Gastrocnemius medialis (tissue), 4 donors: ENCODE data around the gene DEFB128. TPM values are rescaled to one million over a fixed set of nuclear protein-coding genes. Genes with fewer than 3 reads are reported as not detected.
A peak's percentile ranks its signal among the peaks of the same experiment; 100 is the strongest.
"Not testable (repeated sequence)": the region's sequence is repeated elsewhere in the genome, so short reads cannot be mapped to it uniquely, and the experiment has no call there.

Experiments used
- ATAC-seq, 2 donors: fragments of 150-250 bp; one replicate each; pipeline ENCODE4 v1.9.1; 2016
- DNase-seq, 2 donors: peaks; one replicate each; pipeline ENCODE4 v3.0.0-alpha.2; 2019
- H3K27ac ChIP-seq, 4 donors: fragments of 200-600 bp; sonication (generic); 1 replicate in 1 of 4; 2 replicates in 3 of 4; pipeline ENCODE4 v1.5.1; 2016 to 2018; ENCODE audit warnings: mild to moderate bottlenecking in 2 of 4, moderate library complexity in 1 of 4
- H3K27me3 ChIP-seq, 3 donors: fragments of 200-600 bp; sonication (generic) in 2 of 3; 1 replicate in 1 of 3; 2 replicates in 2 of 3; pipeline versions ENCODE4 v1.5.1 to v1.6.0; 2016 to 2019; ENCODE audit warnings: mild to moderate bottlenecking in 1 of 3, moderate library complexity in 1 of 3
- H3K36me3 ChIP-seq, 2 donors: fragments of 200-600 bp; sonication (generic) in 1 of 2; one replicate each; pipeline ENCODE4 v1.5.1; 2017 to 2018
- H3K4me1 ChIP-seq, 2 donors: fragments of 200-600 bp; sonication (generic) in 1 of 2; one replicate each; pipeline ENCODE4 v1.5.1; 2016 to 2017; ENCODE audit warnings: mild to moderate bottlenecking in 2 of 2
- H3K4me3 ChIP-seq, 4 donors: fragments of 200-600 bp; sonication (generic) in 3 of 4; 1 replicate in 1 of 4; 2 replicates in 3 of 4; pipeline ENCODE4 v1.5.1; 2016 to 2019; ENCODE audit warnings: mild to moderate bottlenecking in 2 of 4
- H3K9me3 ChIP-seq, 3 donors: fragments of 200-600 bp; sonication (generic) in 2 of 3; 1 replicate in 1 of 3; 2 replicates in 2 of 3; pipeline ENCODE4 v1.5.1; 2016 to 2019
- POLR2A ChIP-seq, 2 donors: fragments of 450-650 bp; IDR thresholded peaks; one replicate each; pipeline ENCODE4 v1.6.1; 2017; ENCODE audit warnings: antibody characterized with exemption in 2 of 2, mild to moderate bottlenecking in 2 of 2, moderate library complexity in 2 of 2
- in situ Hi-C, 4 donors: fragments of 200-750 bp; cut with MboI; loops; one replicate each; pipeline versions ENCODE4 v1.15.0 to v1.8.0; 2017; ENCODE audit warnings: low sequenced_read_pairs in 4 of 4
- intact Hi-C: fragments of 100-400 bp; cut with DNase I; formaldehyde crosslinking; loops from one replicate; pipeline ENCODE4 v1.15.1; 2023; ENCODE audit warnings: low total_unique reads
- total RNA-seq, 4 donors: library from RNA; depleted of rRNA; stranded (reverse); fragments of >200 nt; gene quantifications; one replicate each; pipeline versions ENCODE4 v1.1.0 to v1.2.3, GENCODE V29; 2016
- TF ChIP-seq, protein P1 (sequence below), 5 experiments: fragments of 450-650 bp in 3 of 5; fragments of 200-600 bp in 2 of 5; sonication (generic) in 2 of 5; IDR thresholded peaks in 4 of 5; conservative IDR thresholded peaks in 1 of 5; 1 replicate in 4 of 5; 2 replicates in 1 of 5; pipeline ENCODE4 v1.5.1; 2016 to 2019; ENCODE audit warnings: antibody characterized with exemption in 5 of 5, mild to moderate bottlenecking in 3 of 5, moderate library complexity in 3 of 5

The DEFB128 gene
- total RNA-seq, 4 donors from 2014 or later, result not detected

DNA sequence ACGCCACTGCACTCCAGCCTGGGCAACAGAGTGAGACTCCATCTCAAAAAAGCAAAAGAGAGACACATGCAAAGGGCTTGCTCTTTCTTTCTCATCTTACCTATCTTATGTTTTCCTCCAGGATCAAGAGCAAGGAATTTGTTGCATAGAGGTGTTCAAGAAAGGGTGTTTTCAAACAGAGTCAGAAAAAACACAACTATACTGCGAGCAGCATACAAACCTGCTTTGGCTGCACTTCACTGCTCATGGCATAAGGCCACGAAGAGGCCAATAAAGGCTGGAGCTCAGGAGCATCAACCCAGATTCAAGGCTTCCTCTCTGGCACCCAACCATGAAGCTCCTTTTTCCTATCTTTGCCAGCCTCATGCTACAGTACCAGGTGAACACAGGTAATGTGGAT lies 37.4 kb upstream of the DEFB128 start, which contains the start of gene DEFB129:
TSS of gene DEFB129 (plus strand) at position 301 of the 400 bp plus-strand sequence. CDS start at position 332, 31 bp downstream.
- Histone ChIP-seq H3K4me3 (no peak within 1 kb of the TSS), H3K27me3 (no peaks in the 10 kb centered on the region), H3K4me1 (no peaks in the 10 kb centered on the region), H3K27ac (no peak within 1 kb of the TSS), H3K9me3 (no peaks in the 10 kb centered on the region), H3K36me3 (no peaks in the 10 kb centered on the region)
- in situ Hi-C loops, result no loop called here
- no peak for TF ChIP-seq POLR2A (IDR thresholded peaks at IDR 0.05)
- TF ChIP-seq, protein P1, sequence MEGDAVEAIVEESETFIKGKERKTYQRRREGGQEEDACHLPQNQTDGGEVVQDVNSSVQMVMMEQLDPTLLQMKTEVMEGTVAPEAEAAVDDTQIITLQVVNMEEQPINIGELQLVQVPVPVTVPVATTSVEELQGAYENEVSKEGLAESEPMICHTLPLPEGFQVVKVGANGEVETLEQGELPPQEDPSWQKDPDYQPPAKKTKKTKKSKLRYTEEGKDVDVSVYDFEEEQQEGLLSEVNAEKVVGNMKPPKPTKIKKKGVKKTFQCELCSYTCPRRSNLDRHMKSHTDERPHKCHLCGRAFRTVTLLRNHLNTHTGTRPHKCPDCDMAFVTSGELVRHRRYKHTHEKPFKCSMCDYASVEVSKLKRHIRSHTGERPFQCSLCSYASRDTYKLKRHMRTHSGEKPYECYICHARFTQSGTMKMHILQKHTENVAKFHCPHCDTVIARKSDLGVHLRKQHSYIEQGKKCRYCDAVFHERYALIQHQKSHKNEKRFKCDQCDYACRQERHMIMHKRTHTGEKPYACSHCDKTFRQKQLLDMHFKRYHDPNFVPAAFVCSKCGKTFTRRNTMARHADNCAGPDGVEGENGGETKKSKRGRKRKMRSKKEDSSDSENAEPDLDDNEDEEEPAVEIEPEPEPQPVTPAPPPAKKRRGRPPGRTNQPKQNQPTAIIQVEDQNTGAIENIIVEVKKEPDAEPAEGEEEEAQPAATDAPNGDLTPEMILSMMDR (IDR thresholded peaks at IDR 0.05 in 4 of 5, conservative IDR thresholded peaks at IDR 0.05 in 1 of 5), result no peak
- intact Hi-C loops, result no loop called here
- DNase-seq, result no peak
- ATAC-seq, result no peak

DNA sequence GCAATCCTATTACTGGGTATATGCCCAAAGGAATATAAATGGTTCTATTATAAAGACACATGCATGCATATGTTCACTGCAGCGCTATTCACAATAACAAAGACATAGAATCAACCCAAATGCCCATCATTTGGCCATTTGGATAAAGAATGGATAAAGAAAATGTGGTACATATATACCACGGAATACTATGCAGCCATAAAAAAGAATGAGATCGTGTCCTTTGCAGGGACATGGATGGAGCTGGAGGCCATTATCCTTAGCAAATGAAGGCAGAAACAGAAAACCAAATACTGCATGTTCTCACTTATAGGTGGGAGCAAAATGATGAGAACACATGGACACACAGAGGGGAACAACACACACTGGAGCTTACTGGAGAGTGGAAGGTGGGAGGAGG lies 36.4 kb upstream of the DEFB128 start:
- in situ Hi-C loops, DNase-seq, H3K36me3 ChIP-seq, H3K27ac ChIP-seq, intact Hi-C loops, H3K9me3 ChIP-seq, ATAC-seq, H3K4me3 ChIP-seq, H3K4me1 ChIP-seq, H3K27me3 ChIP-seq: not testable (repeated sequence)

DNA sequence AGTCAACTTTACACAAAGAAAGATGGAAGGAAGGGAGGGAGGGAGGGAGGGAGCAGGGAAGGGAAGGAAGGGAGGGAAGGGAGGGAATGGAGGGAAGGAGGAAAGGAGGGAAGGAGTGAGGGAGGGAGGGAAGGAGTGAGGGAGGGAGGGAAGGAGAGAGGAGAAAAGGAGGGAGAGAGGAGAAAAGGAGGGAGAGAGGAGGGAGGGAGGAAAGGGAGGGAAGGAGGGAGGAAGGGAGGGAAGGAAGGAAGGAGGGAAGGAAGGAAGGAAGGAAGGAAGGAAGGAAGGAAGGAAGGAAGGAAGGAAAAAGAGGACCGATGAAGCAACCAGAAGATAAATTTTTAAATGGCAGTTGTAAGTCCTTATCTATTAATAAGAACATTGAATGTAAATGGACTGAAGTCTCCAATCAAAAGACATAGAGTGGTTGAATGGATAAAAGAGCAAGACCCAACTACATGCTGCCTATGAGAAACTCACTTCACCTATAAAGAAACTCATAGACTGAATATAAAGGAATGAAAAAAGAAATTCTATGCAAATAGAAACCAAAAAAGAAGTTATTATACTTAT lies 31.8 kb upstream of the DEFB128 start:
- peaks cover 0 to 4% (median 0%) of the 10 kb centered on the region in 3 donors for H3K27me3 ChIP-seq
- in situ Hi-C loops, result no loop called here
- TF ChIP-seq, protein P1 (IDR thresholded peaks at IDR 0.05 in 4 of 5, conservative IDR thresholded peaks at IDR 0.05 in 1 of 5), result no peak
- TF ChIP-seq POLR2A (IDR thresholded peaks at IDR 0.05), result no peak
- no peaks in the 10 kb centered on the region for H3K9me3 ChIP-seq
- H3K4me1 ChIP-seq, result no peaks in the 10 kb centered on the region
- no peaks in the 10 kb centered on the region for H3K36me3 ChIP-seq
- intact Hi-C loops, result no loop called here
- no peak overlapping the region for H3K27ac ChIP-seq
- DNase-seq (no peak), ATAC-seq (no peak)
- no peak overlapping the region for H3K4me3 ChIP-seq

DNA sequence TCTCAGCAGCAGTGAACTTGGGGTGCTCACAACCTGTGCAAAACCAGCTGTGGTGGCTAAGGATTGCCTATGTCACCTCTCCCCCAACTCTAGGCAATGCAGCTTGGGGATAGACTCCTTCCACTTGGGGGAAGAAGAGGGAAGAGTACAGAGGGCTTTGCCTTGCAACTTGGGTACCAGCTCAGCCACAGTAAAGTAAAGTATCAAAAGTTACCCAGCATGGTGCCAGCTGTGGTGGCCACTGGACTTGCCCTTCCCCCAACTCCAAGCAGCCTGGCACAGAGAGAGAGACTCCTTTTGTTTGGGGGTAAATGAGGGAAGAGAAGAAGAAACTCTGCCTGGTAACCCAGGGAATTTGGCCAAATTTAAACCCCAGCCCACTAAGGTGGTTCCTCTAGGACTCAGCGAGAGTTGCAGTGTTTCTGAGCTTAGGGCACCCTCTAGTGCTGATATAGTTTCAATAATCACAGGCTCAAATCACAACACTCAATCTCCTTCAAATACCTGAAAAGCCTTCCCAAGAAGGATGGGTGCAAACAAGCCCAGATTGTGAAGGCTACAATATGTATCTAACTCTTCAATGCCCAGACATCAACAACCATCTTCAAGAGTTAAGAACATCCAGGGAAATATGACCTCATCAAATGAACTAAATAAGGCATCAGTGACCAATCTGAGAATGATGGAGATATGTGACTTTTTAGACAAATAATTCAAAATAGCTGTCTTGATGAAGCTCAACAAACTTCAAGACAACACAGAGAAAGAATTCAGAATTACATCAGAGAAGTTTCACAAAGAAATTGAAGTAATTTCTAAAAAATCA lies 30.0 kb upstream of the DEFB128 start:
- ATAC-seq, result no peak
- H3K9me3 ChIP-seq, result no peaks in the 10 kb centered on the region
- intact Hi-C loops, result no loop called here
- H3K27ac ChIP-seq, result no peak overlapping the region
- in situ Hi-C loops, result no loop called here
- DNase-seq, result no peak
- no peaks in the 10 kb centered on the region for H3K4me1 ChIP-seq
- peaks cover 0 to 4% (median 0%) of the 10 kb centered on the region in 3 donors for H3K27me3 ChIP-seq
- no peak overlapping the region for H3K4me3 ChIP-seq
- TF ChIP-seq POLR2A (IDR thresholded peaks at IDR 0.05), result no peak
- TF ChIP-seq, protein P1 (IDR thresholded peaks at IDR 0.05 in 4 of 5, conservative IDR thresholded peaks at IDR 0.05 in 1 of 5), result no peak
- no peaks in the 10 kb centered on the region for H3K36me3 ChIP-seq

DNA sequence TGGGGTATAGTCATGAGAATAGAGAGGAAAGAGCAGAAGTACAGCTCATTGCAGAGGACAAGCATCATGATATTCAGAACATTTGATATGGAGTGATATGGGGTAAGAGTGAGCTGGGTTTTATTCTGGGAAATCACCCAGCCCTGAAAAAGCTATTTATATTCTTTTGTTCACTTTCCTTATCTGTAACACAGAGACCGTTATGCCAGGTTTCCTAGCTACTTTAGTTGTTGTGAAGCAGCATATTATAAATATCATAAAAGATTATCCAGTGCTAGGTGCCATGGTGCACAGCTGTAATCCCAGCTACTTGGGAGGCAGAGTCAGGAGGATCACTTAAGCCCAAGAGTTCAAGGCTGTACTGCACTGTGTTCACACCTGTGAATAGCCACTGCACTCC lies 27.8 kb upstream of the DEFB128 start:
- Histone ChIP-seq H3K9me3 (no peaks in the 10 kb centered on the region), H3K27ac (no peak overlapping the region), H3K4me3 (no peak overlapping the region), H3K4me1 (no peaks in the 10 kb centered on the region), H3K27me3 (peaks cover 0 to 4% (median 0%) of the 10 kb centered on the region in 3 donors), H3K36me3 (no peaks in the 10 kb centered on the region)
- ATAC-seq, result peak in 1 of 2 donors; percentile 49
- DNase-seq, result no peak
- in situ Hi-C loops (no loop called here), intact Hi-C loops (no loop called here)
- TF ChIP-seq, protein P1 (IDR thresholded peaks at IDR 0.05 in 4 of 5, conservative IDR thresholded peaks at IDR 0.05 in 1 of 5), result no peak
- no peak for TF ChIP-seq POLR2A (IDR thresholded peaks at IDR 0.05)
